Cardiac fibroblast (primary cell): ENCODE results near the gene ZNF626.
"Not testable (repeated sequence)": the region's sequence is repeated elsewhere in the genome, so short reads cannot be mapped to it uniquely, and the experiment has no call there.

Source experiments
- DNase-seq, 2 donors: peaks; one replicate each; pipeline versions ENCODE4 v3.0.0 to v3.0.0-alpha.2; 2010; ENCODE audit warnings: low read depth in 2 of 2
- H3K4me3 ChIP-seq, 2 donors: replicated peaks in 1 of 2; 1 replicate in 1 of 2; 2 replicates in 1 of 2; pipeline ENCODE4 v1.5.1; 2011; ENCODE audit warnings: low read depth in 2 of 2, low read length in 2 of 2, mild to moderate bottlenecking in 2 of 2, moderate library complexity in 1 of 2
- CTCF ChIP-seq: IDR thresholded peaks from one replicate; pipeline ENCODE4 v1.5.1; 2011; ENCODE audit warnings: low read depth, mild to moderate bottlenecking, low read length, inconsistent platforms

Gene ZNF626

GRCh38 chr19:20661150-20661819 lies at the start of gene ZNF626:
TSS of gene ZNF626 (minus strand) at chr19:20661571. CDS start at chr19:20661446, 125 bp downstream.
- no peak for TF ChIP-seq CTCF
- peak within 1 kb of the TSS; percentile 71 to 80 for H3K4me3 ChIP-seq

GRCh38 chr19:20669263-20669662 lies 7.9 kb upstream of the ZNF626 start:
- H3K4me3 ChIP-seq = no peak overlapping the region
- no peak for TF ChIP-seq CTCF
- no peak for DNase-seq

More at GRCh38 chr19:20661150-20661819, at the start of gene ZNF626:
- peak; percentile 98 to 99 for DNase-seq

GRCh38 chr19:20667281-20667680 lies 5.9 kb upstream of the ZNF626 start:
- no peak for TF ChIP-seq CTCF
- no peak overlapping the region for H3K4me3 ChIP-seq
- DNase-seq = no peak

- peak; percentile 34 for DNase-seq
- H3K4me3 ChIP-seq = no peak overlapping the region
- no peak for TF ChIP-seq CTCF
Measured at GRCh38 chr19:20664901-20665781, 3.8 kb upstream of the ZNF626 start.

GRCh38 chr19:20664475-20664874 lies 3.1 kb upstream of the ZNF626 start:
- DNase-seq, H3K4me3 ChIP-seq: not testable (repeated sequence)

GRCh38 chr19:20662421-20663105 lies 1.2 kb upstream of the ZNF626 start:
- no peak for TF ChIP-seq CTCF
- H3K4me3 ChIP-seq = no peak overlapping the region
- no peak for DNase-seq
